Activated T-cell treated with anti-CD3 and anti-CD28 coated beads for 4 hours (primary cell): Measurements from ENCODE around the gene TSC22D3.
"Not testable (repeated sequence)": the region's sequence is repeated elsewhere in the genome, so short reads cannot be mapped to it uniquely, and the experiment has no call there.

Experiments
- DNase-seq: peaks from one replicate; pipeline ENCODE4 v3.0.0-alpha.2; 2020

Gene TSC22D3

GRCh38 chrX:107677501-107677901 lies 98.1 kb downstream of the TSC22D3 start:
- DNase-seq, result no peak

DNA sequence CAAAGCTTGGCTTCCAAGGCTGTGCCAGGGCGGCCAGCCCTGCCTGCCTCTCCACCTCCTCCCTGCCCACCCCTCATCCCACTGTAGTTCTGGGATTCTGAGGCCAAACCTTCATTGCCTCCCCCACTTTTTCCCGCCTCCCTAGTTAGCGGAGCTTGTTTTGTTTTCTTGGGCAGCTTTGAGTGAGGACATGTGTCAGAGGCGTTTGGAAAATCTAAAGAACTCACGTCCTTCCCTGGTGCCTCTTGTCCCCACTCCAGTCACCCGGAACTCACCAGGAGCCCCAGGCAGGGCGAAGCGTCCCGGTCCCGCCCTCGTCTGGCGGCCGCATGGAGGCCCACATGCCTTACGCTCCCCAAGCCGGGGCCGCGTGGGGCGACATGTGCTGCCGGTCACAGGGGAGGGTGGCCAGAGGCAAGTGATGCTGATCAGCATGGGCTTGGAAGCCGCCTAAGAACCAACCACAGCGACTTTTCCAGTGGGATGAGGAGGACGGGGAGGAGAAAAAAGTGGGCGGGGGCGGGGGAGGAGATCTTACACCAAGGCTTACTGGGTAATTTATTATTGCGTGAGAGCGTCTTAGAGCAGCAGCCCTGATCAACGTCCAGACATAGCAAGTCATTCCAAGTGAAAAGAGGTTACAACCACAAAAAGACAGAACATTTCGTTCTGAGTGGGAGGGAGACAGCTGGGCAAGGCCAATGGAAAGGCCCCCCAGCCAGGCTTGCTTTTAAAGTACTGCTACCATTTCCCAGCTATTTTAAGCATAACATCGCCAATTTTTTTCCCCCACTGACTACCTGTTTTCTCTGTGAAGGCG lies 98.8 kb downstream of the TSC22D3 start:
- DNase-seq, result no peak

- no peak for DNase-seq
Measured at GRCh38 chrX:107675823-107676555, 99.6 kb downstream of the TSC22D3 start.

GRCh38 chrX:107675365-107675654 lies 100.3 kb downstream of the TSC22D3 start:
- no peak for DNase-seq

GRCh38 chrX:107674480-107675364 lies 100.9 kb downstream of the TSC22D3 start:
- DNase-seq, result no peak

DNA sequence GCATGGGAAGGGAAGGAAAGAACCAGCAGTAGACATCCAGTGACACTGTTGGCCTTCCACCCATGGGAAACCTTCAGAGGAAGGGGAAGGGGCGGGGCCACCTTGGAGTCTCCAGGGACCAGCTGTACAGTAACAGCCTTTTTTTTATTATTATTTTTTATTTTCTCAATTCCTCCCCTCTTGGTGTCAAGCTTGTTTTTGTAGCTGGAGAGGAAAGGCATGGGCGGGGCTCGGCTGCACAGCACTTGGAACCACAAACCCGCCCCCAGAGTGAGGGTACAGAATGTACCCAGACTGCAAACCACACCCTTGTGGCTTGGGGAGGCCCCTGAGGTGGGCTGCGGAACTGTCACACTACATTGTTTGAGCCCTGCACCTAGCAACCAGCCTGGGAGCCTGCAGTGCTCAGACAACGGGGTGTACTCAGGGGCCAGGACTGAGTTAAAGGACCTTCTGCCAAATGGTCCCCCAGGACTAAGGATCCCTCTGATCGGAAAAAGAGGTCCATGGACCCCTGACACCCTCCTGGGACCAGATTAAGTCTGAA lies 101.6 kb downstream of the TSC22D3 start:
- peak; percentile 71 for DNase-seq

- DNase-seq, result no peak
Measured at GRCh38 chrX:107673431-107673830, 102.2 kb downstream of the TSC22D3 start.

DNA sequence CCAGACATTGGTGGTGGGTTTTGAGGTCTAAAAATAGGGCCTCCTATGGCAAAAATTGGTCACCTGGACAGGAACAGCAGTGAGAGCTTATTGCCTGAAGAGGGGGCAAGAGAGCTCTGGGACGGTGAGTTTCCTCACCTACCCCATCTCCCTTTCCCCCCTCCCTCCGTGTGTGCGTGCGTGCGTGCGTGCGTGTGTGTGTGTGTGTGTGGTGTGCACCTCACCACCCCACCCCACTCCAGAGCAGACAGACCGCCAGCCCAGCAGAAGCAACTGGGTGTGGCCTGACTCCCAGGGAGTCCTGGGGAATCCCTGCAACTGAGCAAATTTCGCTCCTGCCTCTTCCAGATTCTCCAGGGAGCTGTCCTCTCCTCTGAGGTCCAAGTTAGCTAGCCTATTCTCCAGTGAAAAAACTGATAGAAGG lies 102.6 kb downstream of the TSC22D3 start:
- peak; percentile 42 for DNase-seq

DNA sequence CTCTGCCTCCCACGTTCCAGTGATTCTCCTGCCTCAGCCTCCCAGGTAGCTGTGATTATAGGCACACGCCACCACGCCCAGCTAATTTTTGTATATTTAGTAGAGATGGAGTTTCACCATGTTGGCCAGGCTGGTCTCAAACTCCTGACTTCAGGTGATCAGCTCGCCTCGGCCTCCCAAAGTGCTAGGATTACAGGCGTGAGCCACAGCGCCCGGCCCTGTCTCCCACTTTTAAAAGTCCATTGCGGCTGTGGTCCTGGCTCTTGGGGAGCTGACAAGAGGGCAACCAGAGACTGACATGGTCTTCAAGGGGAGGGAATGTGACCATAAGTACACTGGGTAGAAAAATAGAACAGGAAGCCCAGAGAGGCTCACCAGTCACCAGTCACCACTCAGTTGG lies 104.3 kb downstream of the TSC22D3 start:
- not testable (repeated sequence) for DNase-seq

DNA sequence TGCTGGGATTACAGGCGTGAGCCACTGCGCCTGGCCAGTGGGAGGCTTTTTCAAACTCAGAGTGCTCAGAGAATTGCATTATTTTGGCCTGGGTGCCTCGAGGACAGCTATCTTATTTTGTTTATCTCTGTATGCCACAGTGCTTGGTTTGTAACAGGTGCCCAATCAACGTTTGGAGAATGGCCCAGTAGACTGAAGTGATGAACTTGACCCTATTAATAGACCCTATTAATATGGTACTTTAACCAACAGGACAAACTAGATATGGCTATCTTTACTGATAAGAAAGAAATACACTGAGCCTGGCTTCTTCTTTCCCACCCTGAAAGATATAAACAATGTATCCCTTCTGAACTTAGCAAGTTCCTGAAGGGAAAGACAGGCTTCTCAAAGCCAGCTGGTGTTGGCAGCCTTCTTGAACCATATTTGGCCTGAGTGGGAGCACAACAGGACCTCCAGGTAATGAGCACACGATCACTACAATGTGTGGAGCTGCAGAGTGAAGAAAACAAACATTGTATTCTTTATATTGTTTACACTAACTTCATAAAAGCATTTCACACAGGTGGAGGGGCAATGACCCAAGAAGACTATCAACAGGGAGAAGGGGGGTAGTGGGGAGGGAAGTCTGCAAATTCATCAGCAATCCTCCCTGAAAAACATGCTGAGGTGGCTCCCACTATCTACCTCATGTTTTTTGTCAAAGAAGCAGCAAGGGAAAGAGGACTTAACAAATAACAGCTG lies 105.5 kb downstream of the TSC22D3 start:
- no peak for DNase-seq

DNA sequence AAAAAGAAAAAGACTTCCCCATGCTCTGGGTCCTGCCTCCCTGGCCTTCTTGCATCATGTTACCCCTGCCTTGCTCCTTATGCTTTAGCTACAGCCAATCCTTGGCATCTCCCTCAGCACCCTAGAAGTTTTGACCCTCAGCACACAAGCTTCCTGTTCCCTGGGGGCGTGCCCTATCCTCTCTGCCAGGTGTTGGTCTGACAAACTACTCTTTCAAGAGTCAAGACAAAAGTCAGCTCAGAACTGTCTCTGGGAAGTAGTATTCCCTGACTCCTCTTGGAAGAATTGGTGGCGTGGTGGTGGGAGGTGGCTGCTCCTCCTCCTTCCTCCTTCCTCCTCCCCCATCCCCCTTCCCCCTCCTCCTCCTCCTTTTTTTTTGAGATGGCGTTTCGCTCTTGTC lies 106.3 kb downstream of the TSC22D3 start:
- DNase-seq, result no peak

DNA sequence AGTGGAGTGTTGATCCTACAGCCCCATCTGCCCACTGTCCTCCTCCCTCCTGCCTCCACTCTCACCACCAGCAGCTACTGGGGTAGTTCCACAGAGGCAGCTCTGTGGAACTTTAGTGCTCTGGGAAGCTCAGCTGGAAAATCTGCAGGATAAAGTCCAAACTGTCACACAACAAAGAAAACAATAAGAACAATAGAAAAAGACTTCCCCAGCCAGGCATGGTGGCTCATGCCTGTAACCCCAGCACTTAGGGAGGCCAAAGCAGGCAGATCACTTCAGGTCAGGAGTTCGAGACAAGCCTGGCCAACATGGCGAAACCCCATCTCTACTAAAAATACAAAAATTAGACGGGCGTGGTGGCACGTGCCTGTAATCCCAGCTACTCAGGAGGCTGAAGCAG lies 106.9 kb downstream of the TSC22D3 start:
- not testable (repeated sequence) for DNase-seq

DNA sequence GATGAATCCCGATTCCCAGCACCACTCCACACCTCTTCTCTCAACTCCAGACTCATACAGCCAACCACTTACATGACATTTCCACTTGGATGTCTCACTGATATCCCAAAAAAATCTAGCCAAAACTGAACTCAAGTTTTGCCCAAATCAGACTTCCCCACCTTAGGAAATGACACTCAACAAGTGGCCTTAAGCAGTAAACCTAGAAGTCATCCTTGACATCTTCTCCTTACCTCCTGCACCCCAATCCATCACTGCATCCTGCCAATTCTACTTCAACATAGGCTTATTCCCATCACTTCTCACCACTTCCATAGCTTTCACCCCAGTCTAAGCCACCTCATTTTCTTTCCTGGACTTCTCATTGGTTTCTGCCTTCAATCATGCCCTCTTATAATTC lies 108.2 kb downstream of the TSC22D3 start:
- no peak for DNase-seq

DNA sequence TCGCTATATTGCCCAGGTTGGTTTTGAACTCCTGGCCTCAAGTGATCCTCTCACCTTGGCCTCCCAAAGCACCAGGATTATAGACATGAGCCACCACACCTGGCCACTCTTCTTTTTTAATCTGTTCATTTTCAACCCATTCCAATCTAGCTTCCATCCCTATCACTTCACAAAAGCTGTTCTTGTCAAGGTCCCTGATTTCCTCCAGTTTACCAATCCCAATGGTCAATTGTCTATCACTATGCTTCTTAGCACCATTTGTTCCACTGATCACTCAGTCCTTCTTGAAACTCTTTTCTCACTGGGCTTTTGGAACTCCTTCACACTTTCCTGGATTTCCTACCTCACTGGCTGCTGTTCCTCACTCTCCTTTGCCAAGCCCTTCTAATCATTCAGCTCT lies 108.7 kb downstream of the TSC22D3 start:
- no peak for DNase-seq
